HG03378 (cell line): ENCODE measurements around the gene HS1BP3.

Experiments used
- ATAC-seq: cut with Tn5 transposase; IDR thresholded peaks from one replicate; pipeline ENCODE4 v1.9.1; 2021; ENCODE audit warnings: mild to moderate bottlenecking, moderate library complexity; ENCODE audit not compliant: unreplicated experiment

The HS1BP3 gene

GRCh38 chr2:20574423-20574911, 76.4 kb downstream of the HS1BP3 start:
- ATAC-seq, result no peak

- ATAC-seq, result no peak
Observed at GRCh38 chr2:20573620-20574422, 77.1 kb downstream of the HS1BP3 start.

GRCh38 chr2:20572221-20572620, 78.7 kb downstream of the HS1BP3 start:
- ATAC-seq, result no peak

GRCh38 chr2:20571644-20572215, 79.2 kb downstream of the HS1BP3 start:
- ATAC-seq, result no peak

- no peak for ATAC-seq
Observed at GRCh38 chr2:20571231-20571630, 79.7 kb downstream of the HS1BP3 start.

GRCh38 chr2:20570249-20570648, 80.6 kb downstream of the HS1BP3 start:
- ATAC-seq, result no peak

- ATAC-seq, result no peak
Observed at GRCh38 chr2:20569464-20570223, 81.3 kb downstream of the HS1BP3 start.

- ATAC-seq, result no peak
Observed at GRCh38 chr2:20568501-20569463, 82.1 kb downstream of the HS1BP3 start.

- ATAC-seq, result no peak
Observed at GRCh38 chr2:20567926-20568179, 83.0 kb downstream of the HS1BP3 start.
